ENCODE measurements around the gene POU4F1. TPM values are rescaled to one million over a fixed set of nuclear protein-coding genes. Genes with fewer than 3 reads are reported as not detected.

The POU4F1 gene
- total and polyA plus RNA-seq, 2 of the 13 experiments (the other 11 are each of a cell fraction or from before 2014, with no cell fraction given), result 1.0 to 1.1 TPM

GRCh38 chr13:78603240-78603957 lies at the start of gene POU4F1 (continued):
- TF ChIP-seq MEIS1 (CRISPR knock-in tag; IDR thresholded peaks at IDR 0.05; ENCODE audit: borderline replicate concordance) (peak; percentile 63; the same call in 1 of the 2 replicates), ZNF331 (CRISPR knock-in tag; IDR thresholded peaks at IDR 0.05) (peak; percentile 51; the same call in 1 of the 2 replicates), ZSCAN31 (CRISPR knock-in tag; IDR thresholded peaks at IDR 0.05; ENCODE audit: low read depth) (peak; percentile 57; the same call in 1 of the 2 replicates), KAT8 (CRISPR knock-in tag; IDR thresholded peaks at IDR 0.05) (peak; percentile 37; the same call in 1 of the 2 replicates), POGK (CRISPR knock-in tag; conservative IDR thresholded peaks at IDR 0.05) (0 out of 2 replicates have a peak, but pooled peaks have one; percentile 55), NFIC (IDR thresholded peaks at IDR 0.05; ENCODE audit: low read length) (no peak), HMGXB4 (CRISPR knock-in tag; IDR thresholded peaks at IDR 0.05; ENCODE audit: borderline replicate concordance in 1 of 2, low read depth in 1 of 2) (no peak), ASH2L (IDR thresholded peaks at IDR 0.05; ENCODE audit: insufficient read length, low read depth, low read length) (peak; percentile 47), ZNF503 (CRISPR knock-in tag; IDR thresholded peaks at IDR 0.05) (no peak), ZNF563 (CRISPR knock-in tag; IDR thresholded peaks at IDR 0.05) (peak; percentile 87; the same call in 1 of the 2 replicates), TFDP2 (CRISPR knock-in tag; IDR thresholded peaks at IDR 0.05) (peak; percentile 69), ERF (CRISPR knock-in tag; IDR thresholded peaks at IDR 0.05) (0 out of 2 replicates have a peak, but pooled peaks have one; percentile 27), ZNF780A (CRISPR knock-in tag; IDR thresholded peaks at IDR 0.05) (no peak), ZNF672 (CRISPR knock-in tag; IDR thresholded peaks at IDR 0.05) (no peak), EHMT2 (IDR thresholded peaks at IDR 0.05; ENCODE audit: borderline replicate concordance, low read depth, low read length) (no peak)
- TF ChIP-seq, protein P1, sequence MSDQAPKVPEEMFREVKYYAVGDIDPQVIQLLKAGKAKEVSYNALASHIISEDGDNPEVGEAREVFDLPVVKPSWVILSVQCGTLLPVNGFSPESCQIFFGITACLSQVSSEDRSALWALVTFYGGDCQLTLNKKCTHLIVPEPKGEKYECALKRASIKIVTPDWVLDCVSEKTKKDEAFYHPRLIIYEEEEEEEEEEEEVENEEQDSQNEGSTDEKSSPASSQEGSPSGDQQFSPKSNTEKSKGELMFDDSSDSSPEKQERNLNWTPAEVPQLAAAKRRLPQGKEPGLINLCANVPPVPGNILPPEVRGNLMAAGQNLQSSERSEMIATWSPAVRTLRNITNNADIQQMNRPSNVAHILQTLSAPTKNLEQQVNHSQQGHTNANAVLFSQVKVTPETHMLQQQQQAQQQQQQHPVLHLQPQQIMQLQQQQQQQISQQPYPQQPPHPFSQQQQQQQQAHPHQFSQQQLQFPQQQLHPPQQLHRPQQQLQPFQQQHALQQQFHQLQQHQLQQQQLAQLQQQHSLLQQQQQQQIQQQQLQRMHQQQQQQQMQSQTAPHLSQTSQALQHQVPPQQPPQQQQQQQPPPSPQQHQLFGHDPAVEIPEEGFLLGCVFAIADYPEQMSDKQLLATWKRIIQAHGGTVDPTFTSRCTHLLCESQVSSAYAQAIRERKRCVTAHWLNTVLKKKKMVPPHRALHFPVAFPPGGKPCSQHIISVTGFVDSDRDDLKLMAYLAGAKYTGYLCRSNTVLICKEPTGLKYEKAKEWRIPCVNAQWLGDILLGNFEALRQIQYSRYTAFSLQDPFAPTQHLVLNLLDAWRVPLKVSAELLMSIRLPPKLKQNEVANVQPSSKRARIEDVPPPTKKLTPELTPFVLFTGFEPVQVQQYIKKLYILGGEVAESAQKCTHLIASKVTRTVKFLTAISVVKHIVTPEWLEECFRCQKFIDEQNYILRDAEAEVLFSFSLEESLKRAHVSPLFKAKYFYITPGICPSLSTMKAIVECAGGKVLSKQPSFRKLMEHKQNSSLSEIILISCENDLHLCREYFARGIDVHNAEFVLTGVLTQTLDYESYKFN (CRISPR knock-in tag; conservative IDR thresholded peaks at IDR 0.05), result no peak
- TF ChIP-seq, protein P2, sequence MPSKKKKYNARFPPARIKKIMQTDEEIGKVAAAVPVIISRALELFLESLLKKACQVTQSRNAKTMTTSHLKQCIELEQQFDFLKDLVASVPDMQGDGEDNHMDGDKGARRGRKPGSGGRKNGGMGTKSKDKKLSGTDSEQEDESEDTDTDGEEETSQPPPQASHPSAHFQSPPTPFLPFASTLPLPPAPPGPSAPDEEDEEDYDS (CRISPR knock-in tag; IDR thresholded peaks at IDR 0.05), result 0 out of 2 replicates have a peak, but pooled peaks have one; percentile 30
